Thyroid gland (tissue), 4 donors: ENCODE data around the gene RRP12. TPM values are rescaled to one million over a fixed set of nuclear protein-coding genes. Genes with fewer than 3 reads are reported as not detected.

Experiments used
- DNase-seq, 2 donors: peaks; one replicate each; pipeline ENCODE4 v3.0.0-alpha.2; 2019
- H3K27ac ChIP-seq, 3 donors: fragments of 200-600 bp; sonication (generic); 1 replicate in 2 of 3; 2 replicates in 1 of 3; pipeline ENCODE4 v1.5.1; 2016 to 2019; ENCODE audit warnings: mild to moderate bottlenecking in 1 of 3, moderate library complexity in 1 of 3
- H3K27me3 ChIP-seq: fragments of 200-600 bp; sonication (generic); one replicate; pipeline ENCODE4 v1.5.1; 2019
- H3K36me3 ChIP-seq, 2 donors: fragments of 200-600 bp; sonication (generic); one replicate each; pipeline ENCODE4 v1.5.1; 2016 to 2019
- H3K4me1 ChIP-seq, 2 donors: fragments of 200-600 bp; sonication (generic); one replicate each; pipeline ENCODE4 v1.5.1; 2017 to 2019
- H3K4me3 ChIP-seq, 3 donors: fragments of 200-600 bp; sonication (generic); replicated peaks in 1 of 3; 1 replicate in 2 of 3; 2 replicates in 1 of 3; pipeline ENCODE4 v1.5.1; 2016; ENCODE audit warnings: mild to moderate bottlenecking in 1 of 3
- H3K9me3 ChIP-seq: fragments of 200-600 bp; sonication (generic); one replicate; pipeline ENCODE4 v1.5.1; 2017
- POLR2A ChIP-seq, 2 donors: fragments of 450-650 bp; IDR thresholded peaks; one replicate each; pipeline ENCODE4 v1.6.1; 2017; ENCODE audit warnings: antibody characterized with exemption in 2 of 2, mild to moderate bottlenecking in 2 of 2, moderate library complexity in 1 of 2
- WGBS, 2 donors: methylation state at CpG; one replicate each; pipeline ENCODE4 v1.1.5; 2017; 5-methylcytosine and 5-hydroxymethylcytosine counted together
- intact Hi-C: fragments of 100-400 bp; cut with DNase I; formaldehyde crosslinking; loops from one replicate; pipeline ENCODE4 v1.15.1; 2023
- total RNA-seq, 4 donors: library from RNA; depleted of rRNA; stranded (reverse); fragments of >200 nt; gene quantifications; one replicate each; pipeline ENCODE4 v1.2.3, GENCODE V29; 2016
- TF ChIP-seq, protein P1 (sequence below), 6 experiments: fragments of 200-600 bp in 3 of 6; fragments of 450-650 bp in 3 of 6; sonication (generic) in 3 of 6; IDR thresholded peaks; one replicate each; pipeline ENCODE4 v1.5.1; 2016 to 2019; ENCODE audit warnings: antibody characterized with exemption in 6 of 6, mild to moderate bottlenecking in 2 of 6, inconsistent platforms in 1 of 6, moderate library complexity in 1 of 6

RRP12 gene
- total RNA-seq, 4 donors from 2014 or later: 8.3 to 27.4 (median 15.0) TPM

DNA sequence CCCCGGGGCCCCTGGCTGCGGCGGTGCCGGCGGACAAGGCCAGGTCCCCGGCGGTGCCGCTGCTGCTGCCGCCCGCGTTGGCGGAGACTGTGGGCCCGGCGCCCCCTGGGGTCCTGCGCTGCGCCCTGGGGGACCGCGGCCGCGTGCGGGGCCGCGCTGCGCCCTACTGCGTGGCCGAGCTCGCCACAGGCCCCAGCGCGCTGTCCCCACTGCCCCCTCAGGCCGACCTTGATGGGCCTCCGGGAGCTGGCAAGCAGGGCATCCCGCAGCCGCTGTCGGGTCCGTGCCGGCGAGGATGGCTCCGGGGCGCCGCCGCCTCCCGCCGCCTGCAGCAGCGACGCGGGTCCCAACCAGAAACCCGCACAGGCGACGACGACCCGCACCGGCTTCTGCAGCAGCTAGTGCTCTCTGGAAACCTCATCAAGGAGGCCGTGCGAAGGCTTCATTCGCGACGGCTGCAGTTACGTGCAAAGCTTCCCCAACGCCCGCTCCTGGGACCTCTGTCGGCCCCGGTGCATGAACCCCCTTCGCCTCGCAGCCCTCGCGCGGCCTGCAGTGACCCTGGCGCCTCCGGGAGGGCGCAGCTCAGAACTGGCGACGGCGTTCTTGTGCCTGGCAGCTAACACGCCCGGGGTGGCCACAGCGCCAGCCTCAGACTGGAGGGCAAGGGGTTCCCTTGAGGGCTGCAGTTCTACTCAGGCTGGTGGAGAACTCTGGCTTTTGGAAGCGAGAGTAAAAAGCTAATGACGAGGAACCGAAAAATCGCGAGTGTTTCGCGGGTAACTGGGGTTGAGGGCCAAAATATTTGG lies 81.3 kb downstream of the RRP12 start:
- Histone ChIP-seq H3K4me3 (peak overlapping the region in 2 of 3 donors; percentile 64 to 87), H3K9me3 (no peaks in the 10 kb centered on the region), H3K36me3 (no peaks in the 10 kb centered on the region), H3K27ac (peak overlapping the region in 2 of 3 donors; percentile 66 to 99), H3K27me3 (no peaks in the 10 kb centered on the region), H3K4me1 (peaks cover 13 to 17% of the 10 kb centered on the region in 2 donors)
- intact Hi-C loops: no loop called here
- TF ChIP-seq, protein P1, sequence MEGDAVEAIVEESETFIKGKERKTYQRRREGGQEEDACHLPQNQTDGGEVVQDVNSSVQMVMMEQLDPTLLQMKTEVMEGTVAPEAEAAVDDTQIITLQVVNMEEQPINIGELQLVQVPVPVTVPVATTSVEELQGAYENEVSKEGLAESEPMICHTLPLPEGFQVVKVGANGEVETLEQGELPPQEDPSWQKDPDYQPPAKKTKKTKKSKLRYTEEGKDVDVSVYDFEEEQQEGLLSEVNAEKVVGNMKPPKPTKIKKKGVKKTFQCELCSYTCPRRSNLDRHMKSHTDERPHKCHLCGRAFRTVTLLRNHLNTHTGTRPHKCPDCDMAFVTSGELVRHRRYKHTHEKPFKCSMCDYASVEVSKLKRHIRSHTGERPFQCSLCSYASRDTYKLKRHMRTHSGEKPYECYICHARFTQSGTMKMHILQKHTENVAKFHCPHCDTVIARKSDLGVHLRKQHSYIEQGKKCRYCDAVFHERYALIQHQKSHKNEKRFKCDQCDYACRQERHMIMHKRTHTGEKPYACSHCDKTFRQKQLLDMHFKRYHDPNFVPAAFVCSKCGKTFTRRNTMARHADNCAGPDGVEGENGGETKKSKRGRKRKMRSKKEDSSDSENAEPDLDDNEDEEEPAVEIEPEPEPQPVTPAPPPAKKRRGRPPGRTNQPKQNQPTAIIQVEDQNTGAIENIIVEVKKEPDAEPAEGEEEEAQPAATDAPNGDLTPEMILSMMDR (IDR thresholded peaks at IDR 0.05): peak in 1 of 6 experiments; percentile 8
- TF ChIP-seq POLR2A (IDR thresholded peaks at IDR 0.05): peak in 1 of 2 donors; percentile 5
- WGBS, 2 donors: 0 to 5% methylated on average over 16 to 40 of the region's 83 CpGs
- peak; percentile 59 to 61 for DNase-seq

DNA sequence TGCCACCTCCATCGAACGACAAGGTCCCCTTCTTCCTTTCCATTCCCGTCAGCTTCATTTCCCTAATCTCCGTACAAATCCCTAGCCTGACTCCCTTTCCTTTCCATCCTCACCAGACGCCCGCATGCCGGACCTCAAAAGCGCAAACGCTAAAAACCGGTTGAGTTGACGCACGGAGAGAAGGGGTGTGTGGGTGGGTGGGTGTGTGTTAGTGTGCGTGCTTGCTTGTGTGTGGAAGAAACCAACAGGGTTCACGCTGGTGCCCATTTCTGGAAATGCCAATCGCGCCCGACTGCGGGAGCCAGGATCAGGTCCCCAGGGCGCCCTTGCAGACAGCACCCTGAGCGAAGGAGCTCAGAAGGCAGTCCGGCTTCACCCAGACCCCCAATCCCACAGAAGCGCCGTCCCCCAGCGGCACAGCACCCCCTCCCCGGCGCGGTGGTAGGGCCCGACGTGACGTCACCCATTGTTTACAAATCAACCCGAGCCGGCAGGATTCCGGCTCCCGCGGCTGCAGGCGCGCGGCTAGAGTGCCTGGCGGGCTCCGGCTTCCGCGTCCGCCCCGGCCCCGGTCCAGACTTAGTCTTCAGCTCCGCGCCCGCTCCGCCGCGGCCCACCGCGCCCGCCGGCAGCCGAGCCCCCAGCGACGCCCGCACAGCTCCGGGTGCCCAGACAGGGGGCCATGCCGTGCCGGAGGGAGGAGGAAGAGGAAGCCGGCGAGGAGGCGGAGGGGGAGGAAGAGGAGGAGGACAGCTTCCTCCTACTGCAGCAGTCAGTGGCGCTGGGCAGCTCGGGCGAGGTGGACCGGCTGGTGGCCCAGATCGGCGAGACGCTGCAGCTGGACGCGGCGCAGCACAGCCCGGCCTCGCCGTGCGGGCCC lies 82.1 kb downstream of the RRP12 start, which contains the start of gene FRAT1:
Gene FRAT1 (plus strand): TSS at position 500 of the 880 bp plus-strand sequence. CDS start 183 bp downstream, at position 683.
- Histone ChIP-seq H3K27ac (peak within 1 kb of the TSS; percentile 95 to 99 (median 97)), H3K36me3 (no peaks in the 10 kb centered on the region), H3K4me3 (peak within 1 kb of the TSS; percentile 64 to 93 (median 87)), H3K9me3 (no peaks in the 10 kb centered on the region), H3K4me1 (peaks cover 13 to 17% of the 10 kb centered on the region in 2 donors), H3K27me3 (no peaks in the 10 kb centered on the region)
- peak; percentile 91 to 93 for DNase-seq
- TF ChIP-seq, protein P1 (IDR thresholded peaks at IDR 0.05): peak in 1 of 6 experiments; percentile 23
- TF ChIP-seq POLR2A (IDR thresholded peaks at IDR 0.05): peak in 1 of 2 donors; percentile 89
- intact Hi-C loops: no loop called here
- WGBS, 2 donors: 1% methylated on average over 31 to 49 of the region's 79 CpGs

DNA sequence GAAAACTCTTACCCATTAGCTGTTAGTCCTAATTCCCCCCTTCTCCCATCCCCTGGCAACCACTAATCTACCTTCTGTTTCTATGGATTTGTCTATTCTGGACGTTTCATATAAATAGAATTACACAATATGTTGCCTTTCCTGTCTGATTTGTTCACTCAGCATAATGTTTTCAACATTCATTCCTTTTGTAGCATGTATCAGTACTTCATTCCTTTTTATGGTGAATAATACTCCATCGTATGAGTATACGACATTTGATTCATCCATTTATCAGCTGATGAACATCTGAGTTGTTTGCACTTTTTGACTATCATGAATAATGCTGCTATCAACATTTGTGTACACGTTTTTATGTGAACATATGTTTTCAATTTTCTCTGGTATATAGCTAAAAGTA lies 86.5 kb downstream of the RRP12 start:
- H3K27ac ChIP-seq: no peak overlapping the region
- H3K9me3 ChIP-seq: no peaks in the 10 kb centered on the region
- whole genome bisulfite sequencing, 2 donors: 62 to 73% methylated on average over 4 of the region's 4 CpGs
- no peaks in the 10 kb centered on the region for H3K36me3 ChIP-seq
- intact Hi-C loops: no loop called here
- H3K4me3 ChIP-seq: no peak overlapping the region
- no peak for TF ChIP-seq POLR2A (IDR thresholded peaks at IDR 0.05)
- TF ChIP-seq, protein P1 (IDR thresholded peaks at IDR 0.05): no peak
- DNase-seq: no peak
- no peaks in the 10 kb centered on the region for H3K27me3 ChIP-seq
- H3K4me1 ChIP-seq: peaks cover 0 to 3% of the 10 kb centered on the region in 2 donors

DNA sequence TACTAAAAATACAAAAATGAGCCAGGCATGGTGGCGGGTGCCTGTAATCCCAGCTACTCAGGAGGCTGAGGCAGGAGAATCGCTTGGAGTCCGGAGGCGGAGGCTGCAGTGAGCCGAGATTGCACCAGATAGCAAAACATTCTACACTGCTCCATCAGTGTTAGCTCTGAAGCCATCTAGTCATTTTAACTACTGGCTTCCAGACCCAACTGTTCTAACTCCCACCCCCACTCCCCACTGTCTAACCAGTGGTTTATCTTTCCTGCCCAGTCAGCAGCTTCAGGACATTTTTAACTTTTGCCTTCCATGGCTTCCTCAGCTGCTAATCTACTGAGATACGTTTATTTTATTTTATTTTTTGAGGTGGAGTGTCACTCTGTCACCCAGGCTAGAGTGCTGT lies 88.2 kb downstream of the RRP12 start:
- 84 to 91% methylated on average over 6 of the region's 6 CpGs for WGBS, 2 donors
- no peak for DNase-seq
- TF ChIP-seq POLR2A (IDR thresholded peaks at IDR 0.05): no peak
- TF ChIP-seq, protein P1 (IDR thresholded peaks at IDR 0.05): no peak

More for the DNA sequence above, 88.2 kb downstream of the RRP12 start:
- Histone ChIP-seq H3K36me3 (no peaks in the 10 kb centered on the region), H3K27ac (no peak overlapping the region), H3K4me1 (no peaks in the 10 kb centered on the region), H3K27me3 (no peaks in the 10 kb centered on the region), H3K9me3 (no peaks in the 10 kb centered on the region), H3K4me3 (no peak overlapping the region)
- intact Hi-C loops: no loop called here
